IMR-90 (cell line): Measurements from ENCODE around the gene MAFB. TPM values are rescaled to one million over a fixed set of nuclear protein-coding genes. Genes with fewer than 3 reads are reported as not detected.

Experiments used
- ATAC-seq: fragments of 200-7000 bp; cut with Tn5 transposase; 2 replicates; pipeline ENCODE4 v1.9.1; 2020; ENCODE audit warnings: low read depth, mild to moderate bottlenecking, moderate library complexity
- BruUV-seq: library from RNA; stranded (reverse); fragments of 400-500 nt; replicated peaks from 2 replicates; lab custom pipeline; 2021; lab: Mats Ljungman, UMichigan
- CTCF ChIA-PET: fragments of 300-600 bp; formaldehyde crosslinking; extraction: SDS; loops from one replicate; lab custom pipeline; 2021; ENCODE audit warnings: antibody characterized with exemption; lab: Yijun Ruan, JAX
- POLR2A ChIA-PET: fragments of 300-600 bp; sonication (Branson Sonifier 250); formaldehyde crosslinking; loops from one replicate; lab custom pipeline; 2022; ENCODE audit warnings: antibody characterized with exemption; ENCODE audit not compliant: unreplicated experiment; lab: Charles Lee
- DNase-seq: peaks from one replicate; pipeline ENCODE4 v3.0.0; 2013
- H2AFZ ChIP-seq: replicated peaks from 2 replicates; pipeline ENCODE3; 2013; ENCODE audit warnings: low read length, mild to moderate bottlenecking; ENCODE audit not compliant: poor library complexity
- H2AK5ac ChIP-seq: 2 replicates; pipeline ENCODE4 v1.6.1; 2013; ENCODE audit warnings: low read depth, low read length, inconsistent platforms
- H2AK9ac ChIP-seq: replicated peaks from 2 replicates; pipeline ENCODE3; 2013; ENCODE audit warnings: mild to moderate bottlenecking, low read depth, low read length, moderate library complexity; ENCODE audit not compliant: poor library complexity
- H2BK120ac ChIP-seq: 2 replicates; pipeline ENCODE4 v1.6.1; 2013; ENCODE audit warnings: low read depth, low read length, inconsistent platforms
- H2BK15ac ChIP-seq: 3 replicates; pipeline ENCODE4 v1.6.1; 2013; ENCODE audit warnings: low read depth, low read length, inconsistent platforms
- H2BK20ac ChIP-seq: 2 replicates; pipeline ENCODE4 v1.6.1; 2013; ENCODE audit warnings: low read depth, mild to moderate bottlenecking, inconsistent platforms, low read length, moderate library complexity
- H2BK5ac ChIP-seq: 2 replicates; pipeline ENCODE4 v1.6.1; 2013; ENCODE audit warnings: mild to moderate bottlenecking, low read depth, low read length, inconsistent platforms; ENCODE audit not compliant: poor library complexity, severe bottlenecking
- H3K14ac ChIP-seq: replicated peaks from 2 replicates; pipeline ENCODE4 v1.6.1; 2013; ENCODE audit warnings: low read depth, low read length, inconsistent platforms
- H3K18ac ChIP-seq: 2 replicates; pipeline ENCODE4 v1.6.1; 2013; ENCODE audit warnings: low read depth, low read length, control low read depth
- H3K23ac ChIP-seq: 2 replicates; pipeline ENCODE4 v1.6.1; 2013; ENCODE audit warnings: low read depth, low read length, inconsistent platforms
- H3K27ac ChIP-seq: 2 replicates; pipeline ENCODE4 v1.5.1; 2013; ENCODE audit warnings: mild to moderate bottlenecking, control low read depth, low read length; ENCODE audit not compliant: insufficient read depth
- H3K27me3 ChIP-seq: 2 replicates; pipeline ENCODE4 v1.6.1; 2013; ENCODE audit warnings: low read length; ENCODE audit not compliant: control insufficient read depth, insufficient read depth
- H3K36me3 ChIP-seq: 2 replicates; pipeline ENCODE4 v1.6.1; 2013; ENCODE audit warnings: low read length, mixed read lengths; ENCODE audit not compliant: control insufficient read depth, insufficient read depth
- H3K4ac ChIP-seq: 2 replicates; pipeline ENCODE4 v1.6.1; 2013; ENCODE audit warnings: low read depth, low read length, inconsistent platforms
- H3K4me1 ChIP-seq: 2 replicates; pipeline ENCODE4 v1.6.1; 2013; ENCODE audit warnings: low read length, mixed read lengths; ENCODE audit not compliant: control insufficient read depth, insufficient read depth
- H3K4me2 ChIP-seq: 2 replicates; pipeline ENCODE4 v1.6.1; 2013; ENCODE audit warnings: low read depth, mild to moderate bottlenecking, control low read depth, low read length, moderate library complexity
- H3K4me3 ChIP-seq: 2 replicates; pipeline ENCODE4 v1.5.1; 2013; ENCODE audit warnings: low read depth, mild to moderate bottlenecking, control low read depth, low read length, moderate library complexity; ENCODE audit not compliant: insufficient read depth
- H3K56ac ChIP-seq: 2 replicates; pipeline ENCODE4 v1.6.1; 2013; ENCODE audit warnings: low read length, inconsistent platforms; ENCODE audit not compliant: insufficient read depth; ENCODE audit errors: extremely low read depth
- H3K79me1 ChIP-seq, 2 experiments: 2 replicates each; pipeline ENCODE4 v1.6.1; 2013; ENCODE audit warnings: low read length in 2 of 2, inconsistent platforms in 1 of 2, low read depth in 1 of 2
- H3K9ac ChIP-seq: 2 replicates; pipeline ENCODE4 v1.6.1; 2013; ENCODE audit warnings: low read depth, low read length, control low read depth
- H3K9me1 ChIP-seq: 2 replicates; pipeline ENCODE4 v1.6.1; 2013; ENCODE audit warnings: low read length, inconsistent platforms; ENCODE audit not compliant: insufficient read depth
- H3K9me3 ChIP-seq: 2 replicates; pipeline ENCODE4 v1.6.1; 2013; ENCODE audit warnings: low read length; ENCODE audit not compliant: control insufficient read depth, insufficient read depth
- H4K20me1 ChIP-seq: 2 replicates; pipeline ENCODE4 v1.6.1; 2013; ENCODE audit warnings: low read length, inconsistent platforms; ENCODE audit not compliant: insufficient read depth
- H4K5ac ChIP-seq: 2 replicates; pipeline ENCODE4 v1.6.1; 2013; ENCODE audit warnings: mild to moderate bottlenecking, low read depth, low read length, control low read depth
- H4K8ac ChIP-seq, 2 experiments: 2 replicates each; pipeline ENCODE4 v1.6.1; 2013; ENCODE audit warnings: low read depth in 2 of 2, low read length in 2 of 2, control low read depth in 1 of 2, inconsistent platforms in 1 of 2
- H4K91ac ChIP-seq: 2 replicates; pipeline ENCODE4 v1.6.1; 2013; ENCODE audit warnings: low read depth, low read length, inconsistent platforms; ENCODE audit not compliant: insufficient read depth
- BHLHE40 ChIP-seq: fragments of 150-350 bp; IDR thresholded peaks from 2 replicates; pipeline ENCODE4 v1.6.1; 2016; ENCODE audit warnings: mild to moderate bottlenecking, low read depth, low read length
- CEBPB ChIP-seq: IDR thresholded peaks from 2 replicates; pipeline ENCODE4 v1.6.1; 2012; ENCODE audit warnings: low read depth, low read length, improper control_type of control experiment
- CHD1 ChIP-seq: IDR thresholded peaks from 2 replicates; pipeline ENCODE4 v1.6.1; 2012; ENCODE audit warnings: low read depth, low read length, improper control_type of control experiment
- FOS ChIP-seq: fragments of 150-350 bp; IDR thresholded peaks from 2 replicates; pipeline ENCODE4 v1.6.1; 2016; ENCODE audit warnings: low read depth, low read length
- MAFK ChIP-seq: IDR thresholded peaks from 2 replicates; pipeline ENCODE4 v1.6.1; 2012; ENCODE audit warnings: low read depth, low read length, improper control_type of control experiment
- MAZ ChIP-seq: IDR thresholded peaks from 2 replicates; pipeline ENCODE4 v1.6.1; 2012; ENCODE audit warnings: low read depth, mild to moderate bottlenecking, low read length, improper control_type of control experiment, moderate library complexity, borderline replicate concordance
- MXI1 ChIP-seq: IDR thresholded peaks from 2 replicates; pipeline ENCODE4 v1.6.1; 2012; ENCODE audit warnings: low read depth, mild to moderate bottlenecking, low read length, moderate library complexity, borderline replicate concordance
- NFE2L2 ChIP-seq: fragments of 150-350 bp; IDR thresholded peaks from 2 replicates; pipeline ENCODE4 v1.6.1; 2016; ENCODE audit warnings: low read depth, mild to moderate bottlenecking, low read length
- POLR2A ChIP-seq: IDR thresholded peaks from 2 replicates; pipeline ENCODE4 v1.6.1; 2012; ENCODE audit warnings: mild to moderate bottlenecking, low read depth, low read length
- RAD21 ChIP-seq: IDR thresholded peaks from 2 replicates; pipeline ENCODE4 v1.6.1; 2012; ENCODE audit warnings: low read length, improper control_type of control experiment
- RCOR1 ChIP-seq: IDR thresholded peaks from 2 replicates; pipeline ENCODE4 v1.6.1; 2012; ENCODE audit warnings: mild to moderate bottlenecking, low read length, improper control_type of control experiment; ENCODE audit not compliant: insufficient replicate concordance
- RFX5 ChIP-seq: IDR thresholded peaks from 2 replicates; pipeline ENCODE4 v1.8.0; 2012; ENCODE audit warnings: low read depth, mild to moderate bottlenecking, low read length, moderate library complexity
- SMC3 ChIP-seq: fragments of 150-350 bp; IDR thresholded peaks from 2 replicates; pipeline ENCODE4 v1.6.1; 2016; ENCODE audit warnings: low read depth, mild to moderate bottlenecking, antibody characterized with exemption, low read length, moderate library complexity
- WGBS, 2 experiments: methylation state at CpG; one replicate each; pipeline versions ENCODE4 v1.1.5 to v1.1.7; 2013; ENCODE audit warnings: missing lambda C conversion rate in 2 of 2; ENCODE audit not compliant: insufficient read length in 1 of 2; ENCODE audit errors: extremely low coverage in 2 of 2; 5-methylcytosine and 5-hydroxymethylcytosine counted together
- dilution Hi-C: fragments of 300-500 bp; cut with HindIII; formaldehyde crosslinking; loops from one replicate; pipeline ENCODE4 v1.14.3; 2018; ENCODE audit warnings: low sequenced_read_pairs; ENCODE audit not compliant: unreplicated experiment
- in situ Hi-C: fragments of 300-500 bp; cut with MboI; formaldehyde crosslinking; loops from 3 replicates; pipeline ENCODE4 v1.14.3; 2019; ENCODE audit warnings: low sequenced_read_pairs, inconsistent platforms, mixed read lengths
- intact Hi-C: fragments of 100-400 bp; cut with micrococcal nuclease; formaldehyde crosslinking; loops from 2 replicates; pipeline ENCODE4 v1.10.0; 2022
- polyA plus RNA-seq, 3 experiments: library from polyadenylated mRNA; depleted of rRNA; stranded (reverse); fragments of >200 nt; gene quantifications; 2 replicates each; pipeline ENCODE4 v1.2.3, GENCODE V29; 2012; ENCODE audit warnings: low replicate concordance in 1 of 3
- total RNA-seq: library from RNA; depleted of rRNA; stranded (reverse); fragments of >200 nt; gene quantifications from 2 replicates; pipeline ENCODE4 v1.2.3, GENCODE V29; 2012
- TF ChIP-seq, protein P1 (sequence below): conservative IDR thresholded peaks from 2 replicates; pipeline ENCODE4 v1.5.1; 2012; ENCODE audit warnings: mild to moderate bottlenecking, low read depth, low read length, improper control_type of control experiment
- TF ChIP-seq, protein P2 (sequence below): fragments of 150-350 bp; IDR thresholded peaks from 2 replicates; pipeline ENCODE4 v1.6.1; 2016; ENCODE audit warnings: low read depth, mild to moderate bottlenecking, low read length, moderate library complexity, borderline replicate concordance
- TF ChIP-seq, protein P3 (sequence below): fragments of 150-350 bp; IDR thresholded peaks from 2 replicates; pipeline ENCODE4 v1.6.1; 2017; ENCODE audit warnings: mild to moderate bottlenecking, antibody characterized with exemption, low read length, low read depth

Gene MAFB
- total and polyA plus RNA-seq, 2 of the 4 experiments (the other 2 are of a cell fraction) = 0.07 TPM; not detected in 1

DNA sequence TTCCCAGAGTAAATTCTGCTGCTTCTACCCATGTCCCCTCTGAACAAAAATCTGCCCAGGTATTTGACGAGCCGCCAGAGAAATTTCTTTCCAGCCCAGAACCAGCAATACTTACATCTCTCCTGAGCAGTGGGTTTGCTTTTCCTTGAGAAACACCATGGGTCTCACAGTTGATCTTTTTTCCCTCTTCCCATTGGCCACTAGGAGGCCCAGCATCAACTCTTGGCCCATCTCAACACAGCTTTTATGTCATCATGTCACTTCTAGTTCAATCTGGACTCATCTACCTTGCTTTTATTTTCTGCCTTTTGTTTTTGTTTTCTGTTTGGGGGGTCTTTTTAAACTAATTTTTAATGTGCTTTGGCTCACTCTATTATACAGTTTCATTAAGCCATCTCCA, 18.8 kb downstream of the MAFB start:
- Histone ChIP-seq H3K23ac (no peak overlapping the region), H3K4me1 (no peaks in the 10 kb centered on the region), H2BK120ac (no peak overlapping the region), H2BK20ac (no peak overlapping the region), H3K56ac (no peak overlapping the region), H3K9ac (no peak overlapping the region), H2AK5ac (no peak overlapping the region), H4K91ac (no peak overlapping the region), H4K20me1 (no peaks in the 10 kb centered on the region), H3K27ac (no peak overlapping the region), H3K36me3 (no peaks in the 10 kb centered on the region), H3K4ac (no peak overlapping the region), H3K79me1 (no peaks in the 10 kb centered on the region), H2AK9ac (no peak overlapping the region), H3K9me1 (peaks cover 4% of the 10 kb centered on the region; the same call in 1 of the 2 replicates), H3K14ac (no peak overlapping the region), H3K4me2 (no peak overlapping the region), H4K5ac (no peak overlapping the region), H3K9me3 (no peaks in the 10 kb centered on the region), H3K4me3 (no peak overlapping the region), H2BK15ac (no peak overlapping the region), H2AFZ (no peak overlapping the region), H4K8ac (no peak overlapping the region), H2BK5ac (no peak overlapping the region), H3K27me3 (peaks cover 10% of the 10 kb centered on the region; the same call in 1 of the 2 replicates), H3K18ac (no peak overlapping the region)
- ChIA-PET POLR2A (no interaction called here), CTCF (no interaction called here)
- in situ Hi-C loops = no loop called here
- ATAC-seq (no peak), DNase-seq (no peak)
- TF ChIP-seq FOS (no peak), RAD21 (no peak), MXI1 (no peak), POLR2A (no peak), CEBPB (no peak), MAFK (no peak), CHD1 (no peak), BHLHE40 (no peak), SMC3 (no peak), RFX5 (no peak), RCOR1 (no peak), MAZ (no peak), NFE2L2 (no peak)
- TF ChIP-seq, protein P1, sequence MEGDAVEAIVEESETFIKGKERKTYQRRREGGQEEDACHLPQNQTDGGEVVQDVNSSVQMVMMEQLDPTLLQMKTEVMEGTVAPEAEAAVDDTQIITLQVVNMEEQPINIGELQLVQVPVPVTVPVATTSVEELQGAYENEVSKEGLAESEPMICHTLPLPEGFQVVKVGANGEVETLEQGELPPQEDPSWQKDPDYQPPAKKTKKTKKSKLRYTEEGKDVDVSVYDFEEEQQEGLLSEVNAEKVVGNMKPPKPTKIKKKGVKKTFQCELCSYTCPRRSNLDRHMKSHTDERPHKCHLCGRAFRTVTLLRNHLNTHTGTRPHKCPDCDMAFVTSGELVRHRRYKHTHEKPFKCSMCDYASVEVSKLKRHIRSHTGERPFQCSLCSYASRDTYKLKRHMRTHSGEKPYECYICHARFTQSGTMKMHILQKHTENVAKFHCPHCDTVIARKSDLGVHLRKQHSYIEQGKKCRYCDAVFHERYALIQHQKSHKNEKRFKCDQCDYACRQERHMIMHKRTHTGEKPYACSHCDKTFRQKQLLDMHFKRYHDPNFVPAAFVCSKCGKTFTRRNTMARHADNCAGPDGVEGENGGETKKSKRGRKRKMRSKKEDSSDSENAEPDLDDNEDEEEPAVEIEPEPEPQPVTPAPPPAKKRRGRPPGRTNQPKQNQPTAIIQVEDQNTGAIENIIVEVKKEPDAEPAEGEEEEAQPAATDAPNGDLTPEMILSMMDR = no peak
- TF ChIP-seq, protein P2, sequence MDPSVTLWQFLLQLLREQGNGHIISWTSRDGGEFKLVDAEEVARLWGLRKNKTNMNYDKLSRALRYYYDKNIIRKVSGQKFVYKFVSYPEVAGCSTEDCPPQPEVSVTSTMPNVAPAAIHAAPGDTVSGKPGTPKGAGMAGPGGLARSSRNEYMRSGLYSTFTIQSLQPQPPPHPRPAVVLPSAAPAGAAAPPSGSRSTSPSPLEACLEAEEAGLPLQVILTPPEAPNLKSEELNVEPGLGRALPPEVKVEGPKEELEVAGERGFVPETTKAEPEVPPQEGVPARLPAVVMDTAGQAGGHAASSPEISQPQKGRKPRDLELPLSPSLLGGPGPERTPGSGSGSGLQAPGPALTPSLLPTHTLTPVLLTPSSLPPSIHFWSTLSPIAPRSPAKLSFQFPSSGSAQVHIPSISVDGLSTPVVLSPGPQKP = no peak
- TF ChIP-seq, protein P3, sequence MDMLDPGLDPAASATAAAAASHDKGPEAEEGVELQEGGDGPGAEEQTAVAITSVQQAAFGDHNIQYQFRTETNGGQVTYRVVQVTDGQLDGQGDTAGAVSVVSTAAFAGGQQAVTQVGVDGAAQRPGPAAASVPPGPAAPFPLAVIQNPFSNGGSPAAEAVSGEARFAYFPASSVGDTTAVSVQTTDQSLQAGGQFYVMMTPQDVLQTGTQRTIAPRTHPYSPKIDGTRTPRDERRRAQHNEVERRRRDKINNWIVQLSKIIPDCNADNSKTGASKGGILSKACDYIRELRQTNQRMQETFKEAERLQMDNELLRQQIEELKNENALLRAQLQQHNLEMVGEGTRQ = no peak
- WGBS, 2 experiments = no CpG with 5 or more reads among the region's 2 CpGs
- BruUV-seq = no TSS peak
- intact Hi-C loops = no loop called here
- dilution Hi-C loops = no loop called here
